GM23338 (cell line): ENCODE measurements around the gene PKIB. TPM values are rescaled to one million over a fixed set of nuclear protein-coding genes. Genes with fewer than 3 reads are reported as not detected.

Source experiments
- ATAC-seq: fragments of 200-7000 bp; cut with Tn5 transposase; 3 replicates; pipeline ENCODE4 v1.9.1; 2020
- DNase-seq: peaks from one replicate; pipeline ENCODE4 v3.0.0-alpha.2; 2015; ENCODE audit warnings: low spot score
- H2AFZ ChIP-seq: fragments of 200-600 bp; sonication (generic); 2 replicates; pipeline ENCODE4 v1.8.0; 2016; ENCODE audit warnings: antibody characterized with exemption, mild to moderate bottlenecking, moderate library complexity
- H3F3A ChIP-seq: fragments of 200-600 bp; sonication (generic); replicated peaks from 2 replicates; pipeline ENCODE4 v1.8.0; 2017; ENCODE audit warnings: antibody characterized with exemption, mixed run types, low read depth
- H3K27ac ChIP-seq: fragments of 200-600 bp; sonication (generic); 2 replicates; pipeline ENCODE4 v1.6.1; 2016; ENCODE audit warnings: low read depth
- H3K27me3 ChIP-seq: fragments of 200-600 bp; sonication (generic); 2 replicates; pipeline ENCODE4 v1.8.0; 2016; ENCODE audit warnings: mild to moderate bottlenecking, mixed run types, moderate library complexity; ENCODE audit not compliant: insufficient read depth
- H3K36me3 ChIP-seq: fragments of 200-600 bp; sonication (generic); 2 replicates; pipeline ENCODE4 v1.8.0; 2016; ENCODE audit warnings: mild to moderate bottlenecking; ENCODE audit not compliant: insufficient read depth
- H3K4me1 ChIP-seq: fragments of 200-600 bp; sonication (generic); 2 replicates; pipeline ENCODE4 v1.8.0; 2016; ENCODE audit warnings: mild to moderate bottlenecking, moderate library complexity; ENCODE audit not compliant: insufficient read depth
- H3K4me2 ChIP-seq: fragments of 200-600 bp; sonication (generic); 2 replicates; pipeline ENCODE4 v1.7.1; 2017; ENCODE audit warnings: mixed run types
- H3K4me3 ChIP-seq: fragments of 200-600 bp; sonication (generic); 2 replicates; pipeline ENCODE4 v1.6.1; 2016; ENCODE audit warnings: mixed run types
- H3K79me2 ChIP-seq: fragments of 200-600 bp; sonication (generic); replicated peaks from 2 replicates; pipeline ENCODE4 v1.8.0; 2017; ENCODE audit warnings: mild to moderate bottlenecking; ENCODE audit not compliant: insufficient read depth
- H3K9me2 ChIP-seq: fragments of 200-600 bp; sonication (generic); 2 replicates; pipeline ENCODE4 v1.8.0; 2017; ENCODE audit not compliant: insufficient read depth
- H4K20me1 ChIP-seq: fragments of 200-600 bp; sonication (generic); replicated peaks from 2 replicates; pipeline ENCODE4 v1.8.0; 2017; ENCODE audit warnings: mild to moderate bottlenecking; ENCODE audit not compliant: insufficient read depth
- H3K27ac Mint-ChIP-seq: 2 replicates; pipeline ENCODE4 v1.8.0; 2020; ENCODE audit warnings: inconsistent platforms, mild to moderate bottlenecking, moderate library complexity, mixed read lengths
- H3K27me3 Mint-ChIP-seq: 3 replicates; pipeline ENCODE4 v1.8.0; 2022; ENCODE audit warnings: low read depth, mild to moderate bottlenecking, moderate library complexity, mixed read lengths, inconsistent platforms; ENCODE audit not compliant: insufficient read depth, poor library complexity
- H3K36me3 Mint-ChIP-seq: 3 replicates; pipeline ENCODE4 v1.8.0; 2021; ENCODE audit warnings: low read depth, mild to moderate bottlenecking, inconsistent platforms, moderate library complexity, mixed read lengths
- H3K4me1 Mint-ChIP-seq: 3 replicates; pipeline ENCODE4 v1.8.0; 2020; ENCODE audit warnings: mild to moderate bottlenecking, inconsistent platforms, mixed read lengths
- H3K4me3 Mint-ChIP-seq: 3 replicates; pipeline ENCODE4 v1.8.0; 2021; ENCODE audit warnings: moderate library complexity, mild to moderate bottlenecking, inconsistent platforms, mixed read lengths
- H3K9me3 Mint-ChIP-seq: 3 replicates; pipeline ENCODE4 v1.8.0; 2020; ENCODE audit warnings: moderate library complexity, mild to moderate bottlenecking, inconsistent platforms, mixed read lengths
- CREB1 ChIP-seq: fragments of 250-450 bp; sonication (Bioruptor Pico); IDR thresholded peaks from 2 replicates; pipeline ENCODE4 v1.5.0; 2020; ENCODE audit warnings: low read depth, mild to moderate bottlenecking, moderate library complexity
- EZH2 ChIP-seq: fragments of 200-600 bp; sonication (generic); IDR thresholded peaks from one replicate; pipeline ENCODE4 v1.8.0; 2017; ENCODE audit warnings: antibody characterized with exemption, mild to moderate bottlenecking, low read depth; ENCODE audit not compliant: unreplicated experiment
- EZH2phosphoT487 ChIP-seq: fragments of 200-600 bp; sonication (generic); IDR thresholded peaks from one replicate; pipeline ENCODE4 v1.8.1; 2018; ENCODE audit warnings: antibody characterized with exemption; ENCODE audit not compliant: unreplicated experiment
- JUNB ChIP-seq: IDR thresholded peaks from one replicate; pipeline ENCODE4 v1.6.1; 2016; ENCODE audit warnings: antibody characterized with exemption; ENCODE audit not compliant: unreplicated experiment
- NANOG ChIP-seq: IDR thresholded peaks from 2 replicates; pipeline ENCODE4 v1.6.1; 2016; ENCODE audit warnings: antibody characterized with exemption, borderline replicate concordance
- POLR2AphosphoS5 ChIP-seq: IDR thresholded peaks from 2 replicates; pipeline ENCODE4 v1.6.1; 2016; ENCODE audit warnings: antibody characterized with exemption, low read depth
- STAT1 ChIP-seq: IDR thresholded peaks from one replicate; pipeline ENCODE4 v1.6.1; 2016; ENCODE audit warnings: antibody characterized with exemption; ENCODE audit not compliant: unreplicated experiment
- ZNF114 ChIP-seq: fragments of 250-450 bp; sonication (Bioruptor Pico); IDR thresholded peaks from 2 replicates; pipeline ENCODE4 v1.5.0; 2020; ENCODE audit warnings: mild to moderate bottlenecking, moderate library complexity
- ZNF331 ChIP-seq: fragments of 250-450 bp; sonication (Bioruptor Pico); IDR thresholded peaks from 2 replicates; pipeline ENCODE4 v1.5.0; 2020; ENCODE audit warnings: low read depth, mild to moderate bottlenecking, moderate library complexity
- polyA plus RNA-seq: library from polyadenylated mRNA; unstranded; fragments of >200 nt; fragmentation: Nextera tagmentation; extraction: Ambion mirVana; gene quantifications from 2 replicates; pipeline ENCODE4 v1.2.1, GENCODE V29; 2016
- total RNA-seq: library from RNA; depleted of rRNA; stranded (reverse); fragments of >200 nt; shearing (Covaris generic); gene quantifications from 2 replicates; pipeline ENCODE4 v1.2.3, GENCODE V29; 2014
- TF ChIP-seq, protein P1 (sequence below): IDR thresholded peaks from 2 replicates; pipeline ENCODE4 v1.6.1; 2016; ENCODE audit warnings: antibody characterized with exemption
- TF ChIP-seq, protein P2 (sequence below): fragments of 250-450 bp; sonication (Bioruptor Pico); IDR thresholded peaks from 2 replicates; pipeline ENCODE4 v1.5.0; 2020; ENCODE audit warnings: mild to moderate bottlenecking, moderate library complexity
- TF ChIP-seq, protein P3 (sequence below): IDR thresholded peaks from one replicate; pipeline ENCODE4 v1.6.1; 2018; ENCODE audit warnings: antibody characterized with exemption; ENCODE audit not compliant: unreplicated experiment
- TF ChIP-seq, protein P4 (sequence below), 2 experiments: fragments of 200-600 bp in 1 of 2; sonication (generic) in 1 of 2; conservative IDR thresholded peaks; 2 replicates each; pipeline versions ENCODE4 v1.5.1 to v1.6.1; 2016 to 2017; ENCODE audit warnings: antibody characterized with exemption in 2 of 2, low read depth in 2 of 2, mild to moderate bottlenecking in 2 of 2, moderate library complexity in 1 of 2

Gene PKIB
- total and polyA plus RNA-seq, 2 experiments from 2014 or later, result 125 to 170 TPM

DNA sequence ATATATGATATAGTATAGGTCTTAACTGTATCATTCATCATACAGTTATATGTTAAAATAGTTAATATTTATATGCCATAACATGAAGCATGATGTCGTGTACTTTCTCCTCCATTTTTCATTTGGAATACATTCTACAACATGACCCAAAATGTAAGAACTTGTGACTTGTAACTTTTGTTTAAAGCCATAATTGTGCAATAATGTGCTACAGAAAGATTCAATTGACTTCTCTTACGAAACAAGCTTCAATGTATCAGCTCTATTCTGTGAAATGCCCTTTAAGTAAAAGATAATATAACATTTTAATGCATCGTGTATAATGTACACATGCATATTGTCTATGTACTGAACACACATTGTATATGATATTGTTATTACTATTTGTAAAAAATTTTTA is 92.6 kb downstream of the PKIB start:
- H3K36me3 ChIP-seq, result no peaks in the 10 kb centered on the region
- ATAC-seq, result no peak
- Mint-ChIP-seq H3K9me3 (no peaks in the 10 kb centered on the region), H3K27me3 (no peaks in the 10 kb centered on the region), H3K4me3 (no peak overlapping the region), H3K27ac (no peak overlapping the region), H3K4me1 (no peaks in the 10 kb centered on the region; the same call in 2 of the 3 replicates), H3K36me3 (no peaks in the 10 kb centered on the region)
- H3K4me3 ChIP-seq, result no peak overlapping the region
- H3F3A ChIP-seq, result no peaks in the 10 kb centered on the region
- H3K4me2 ChIP-seq, result no peak overlapping the region
- H3K4me1 ChIP-seq, result peaks cover 8% of the 10 kb centered on the region; the same call in 1 of the 2 replicates
- H2AFZ ChIP-seq, result no peak overlapping the region
- H4K20me1 ChIP-seq, result peaks cover 2% of the 10 kb centered on the region; the same call in 1 of the 2 replicates
- H3K9me2 ChIP-seq, result no peaks in the 10 kb centered on the region; the same call in 1 of the 2 replicates
- no peaks in the 10 kb centered on the region for H3K27me3 ChIP-seq
- H3K79me2 ChIP-seq, result no peaks in the 10 kb centered on the region
- H3K27ac ChIP-seq, result no peak overlapping the region
- no peak for DNase-seq
- TF ChIP-seq POLR2AphosphoS5 (no peak), EZH2 (no peak), ZNF114 (no peak), CREB1 (CRISPR knock-in tag) (no peak), STAT1 (no peak), NANOG (no peak), EZH2phosphoT487 (no peak), ZNF331 (CRISPR knock-in tag) (no peak), JUNB (no peak)
- TF ChIP-seq, protein P1, sequence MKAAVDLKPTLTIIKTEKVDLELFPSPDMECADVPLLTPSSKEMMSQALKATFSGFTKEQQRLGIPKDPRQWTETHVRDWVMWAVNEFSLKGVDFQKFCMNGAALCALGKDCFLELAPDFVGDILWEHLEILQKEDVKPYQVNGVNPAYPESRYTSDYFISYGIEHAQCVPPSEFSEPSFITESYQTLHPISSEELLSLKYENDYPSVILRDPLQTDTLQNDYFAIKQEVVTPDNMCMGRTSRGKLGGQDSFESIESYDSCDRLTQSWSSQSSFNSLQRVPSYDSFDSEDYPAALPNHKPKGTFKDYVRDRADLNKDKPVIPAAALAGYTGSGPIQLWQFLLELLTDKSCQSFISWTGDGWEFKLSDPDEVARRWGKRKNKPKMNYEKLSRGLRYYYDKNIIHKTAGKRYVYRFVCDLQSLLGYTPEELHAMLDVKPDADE, result no peak
- TF ChIP-seq, protein P2, sequence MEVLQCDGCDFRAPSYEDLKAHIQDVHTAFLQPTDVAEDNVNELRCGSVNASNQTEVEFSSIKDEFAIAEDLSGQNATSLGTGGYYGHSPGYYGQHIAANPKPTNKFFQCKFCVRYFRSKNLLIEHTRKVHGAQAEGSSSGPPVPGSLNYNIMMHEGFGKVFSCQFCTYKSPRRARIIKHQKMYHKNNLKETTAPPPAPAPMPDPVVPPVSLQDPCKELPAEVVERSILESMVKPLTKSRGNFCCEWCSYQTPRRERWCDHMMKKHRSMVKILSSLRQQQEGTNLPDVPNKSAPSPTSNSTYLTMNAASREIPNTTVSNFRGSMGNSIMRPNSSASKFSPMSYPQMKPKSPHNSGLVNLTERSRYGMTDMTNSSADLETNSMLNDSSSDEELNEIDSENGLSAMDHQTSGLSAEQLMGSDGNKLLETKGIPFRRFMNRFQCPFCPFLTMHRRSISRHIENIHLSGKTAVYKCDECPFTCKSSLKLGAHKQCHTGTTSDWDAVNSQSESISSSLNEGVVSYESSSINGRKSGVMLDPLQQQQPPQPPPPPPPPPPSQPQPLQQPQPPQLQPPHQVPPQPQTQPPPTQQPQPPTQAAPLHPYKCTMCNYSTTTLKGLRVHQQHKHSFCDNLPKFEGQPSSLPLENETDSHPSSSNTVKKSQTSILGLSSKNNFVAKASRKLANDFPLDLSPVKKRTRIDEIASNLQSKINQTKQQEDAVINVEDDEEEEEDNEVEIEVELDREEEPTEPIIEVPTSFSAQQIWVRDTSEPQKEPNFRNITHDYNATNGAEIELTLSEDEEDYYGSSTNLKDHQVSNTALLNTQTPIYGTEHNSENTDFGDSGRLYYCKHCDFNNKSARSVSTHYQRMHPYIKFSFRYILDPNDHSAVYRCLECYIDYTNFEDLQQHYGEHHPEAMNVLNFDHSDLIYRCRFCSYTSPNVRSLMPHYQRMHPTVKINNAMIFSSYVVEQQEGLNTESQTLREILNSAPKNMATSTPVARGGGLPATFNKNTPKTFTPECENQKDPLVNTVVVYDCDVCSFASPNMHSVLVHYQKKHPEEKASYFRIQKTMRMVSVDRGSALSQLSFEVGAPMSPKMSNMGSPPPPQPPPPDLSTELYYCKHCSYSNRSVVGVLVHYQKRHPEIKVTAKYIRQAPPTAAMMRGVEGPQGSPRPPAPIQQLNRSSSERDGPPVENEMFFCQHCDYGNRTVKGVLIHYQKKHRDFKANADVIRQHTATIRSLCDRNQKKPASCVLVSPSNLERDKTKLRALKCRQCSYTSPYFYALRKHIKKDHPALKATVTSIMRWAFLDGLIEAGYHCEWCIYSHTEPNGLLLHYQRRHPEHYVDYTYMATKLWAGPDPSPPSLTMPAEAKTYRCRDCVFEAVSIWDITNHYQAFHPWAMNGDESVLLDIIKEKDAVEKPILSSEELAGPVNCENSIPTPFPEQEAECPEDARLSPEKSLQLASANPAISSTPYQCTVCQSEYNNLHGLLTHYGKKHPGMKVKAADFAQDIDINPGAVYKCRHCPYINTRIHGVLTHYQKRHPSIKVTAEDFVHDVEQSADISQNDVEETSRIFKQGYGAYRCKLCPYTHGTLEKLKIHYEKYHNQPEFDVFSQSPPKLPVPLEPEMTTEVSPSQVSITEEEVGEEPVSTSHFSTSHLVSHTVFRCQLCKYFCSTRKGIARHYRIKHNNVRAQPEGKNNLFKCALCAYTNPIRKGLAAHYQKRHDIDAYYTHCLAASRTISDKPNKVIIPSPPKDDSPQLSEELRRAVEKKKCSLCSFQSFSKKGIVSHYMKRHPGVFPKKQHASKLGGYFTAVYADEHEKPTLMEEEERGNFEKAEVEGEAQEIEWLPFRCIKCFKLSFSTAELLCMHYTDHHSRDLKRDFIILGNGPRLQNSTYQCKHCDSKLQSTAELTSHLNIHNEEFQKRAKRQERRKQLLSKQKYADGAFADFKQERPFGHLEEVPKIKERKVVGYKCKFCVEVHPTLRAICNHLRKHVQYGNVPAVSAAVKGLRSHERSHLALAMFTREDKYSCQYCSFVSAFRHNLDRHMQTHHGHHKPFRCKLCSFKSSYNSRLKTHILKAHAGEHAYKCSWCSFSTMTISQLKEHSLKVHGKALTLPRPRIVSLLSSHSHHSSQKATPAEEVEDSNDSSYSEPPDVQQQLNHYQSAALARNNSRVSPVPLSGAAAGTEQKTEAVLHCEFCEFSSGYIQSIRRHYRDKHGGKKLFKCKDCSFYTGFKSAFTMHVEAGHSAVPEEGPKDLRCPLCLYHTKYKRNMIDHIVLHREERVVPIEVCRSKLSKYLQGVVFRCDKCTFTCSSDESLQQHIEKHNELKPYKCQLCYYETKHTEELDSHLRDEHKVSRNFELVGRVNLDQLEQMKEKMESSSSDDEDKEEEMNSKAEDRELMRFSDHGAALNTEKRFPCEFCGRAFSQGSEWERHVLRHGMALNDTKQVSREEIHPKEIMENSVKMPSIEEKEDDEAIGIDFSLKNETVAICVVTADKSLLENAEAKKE (CRISPR knock-in tag), result no peak
- TF ChIP-seq, protein P3, sequence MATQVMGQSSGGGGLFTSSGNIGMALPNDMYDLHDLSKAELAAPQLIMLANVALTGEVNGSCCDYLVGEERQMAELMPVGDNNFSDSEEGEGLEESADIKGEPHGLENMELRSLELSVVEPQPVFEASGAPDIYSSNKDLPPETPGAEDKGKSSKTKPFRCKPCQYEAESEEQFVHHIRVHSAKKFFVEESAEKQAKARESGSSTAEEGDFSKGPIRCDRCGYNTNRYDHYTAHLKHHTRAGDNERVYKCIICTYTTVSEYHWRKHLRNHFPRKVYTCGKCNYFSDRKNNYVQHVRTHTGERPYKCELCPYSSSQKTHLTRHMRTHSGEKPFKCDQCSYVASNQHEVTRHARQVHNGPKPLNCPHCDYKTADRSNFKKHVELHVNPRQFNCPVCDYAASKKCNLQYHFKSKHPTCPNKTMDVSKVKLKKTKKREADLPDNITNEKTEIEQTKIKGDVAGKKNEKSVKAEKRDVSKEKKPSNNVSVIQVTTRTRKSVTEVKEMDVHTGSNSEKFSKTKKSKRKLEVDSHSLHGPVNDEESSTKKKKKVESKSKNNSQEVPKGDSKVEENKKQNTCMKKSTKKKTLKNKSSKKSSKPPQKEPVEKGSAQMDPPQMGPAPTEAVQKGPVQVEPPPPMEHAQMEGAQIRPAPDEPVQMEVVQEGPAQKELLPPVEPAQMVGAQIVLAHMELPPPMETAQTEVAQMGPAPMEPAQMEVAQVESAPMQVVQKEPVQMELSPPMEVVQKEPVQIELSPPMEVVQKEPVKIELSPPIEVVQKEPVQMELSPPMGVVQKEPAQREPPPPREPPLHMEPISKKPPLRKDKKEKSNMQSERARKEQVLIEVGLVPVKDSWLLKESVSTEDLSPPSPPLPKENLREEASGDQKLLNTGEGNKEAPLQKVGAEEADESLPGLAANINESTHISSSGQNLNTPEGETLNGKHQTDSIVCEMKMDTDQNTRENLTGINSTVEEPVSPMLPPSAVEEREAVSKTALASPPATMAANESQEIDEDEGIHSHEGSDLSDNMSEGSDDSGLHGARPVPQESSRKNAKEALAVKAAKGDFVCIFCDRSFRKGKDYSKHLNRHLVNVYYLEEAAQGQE, result no peak
- TF ChIP-seq, protein P4, sequence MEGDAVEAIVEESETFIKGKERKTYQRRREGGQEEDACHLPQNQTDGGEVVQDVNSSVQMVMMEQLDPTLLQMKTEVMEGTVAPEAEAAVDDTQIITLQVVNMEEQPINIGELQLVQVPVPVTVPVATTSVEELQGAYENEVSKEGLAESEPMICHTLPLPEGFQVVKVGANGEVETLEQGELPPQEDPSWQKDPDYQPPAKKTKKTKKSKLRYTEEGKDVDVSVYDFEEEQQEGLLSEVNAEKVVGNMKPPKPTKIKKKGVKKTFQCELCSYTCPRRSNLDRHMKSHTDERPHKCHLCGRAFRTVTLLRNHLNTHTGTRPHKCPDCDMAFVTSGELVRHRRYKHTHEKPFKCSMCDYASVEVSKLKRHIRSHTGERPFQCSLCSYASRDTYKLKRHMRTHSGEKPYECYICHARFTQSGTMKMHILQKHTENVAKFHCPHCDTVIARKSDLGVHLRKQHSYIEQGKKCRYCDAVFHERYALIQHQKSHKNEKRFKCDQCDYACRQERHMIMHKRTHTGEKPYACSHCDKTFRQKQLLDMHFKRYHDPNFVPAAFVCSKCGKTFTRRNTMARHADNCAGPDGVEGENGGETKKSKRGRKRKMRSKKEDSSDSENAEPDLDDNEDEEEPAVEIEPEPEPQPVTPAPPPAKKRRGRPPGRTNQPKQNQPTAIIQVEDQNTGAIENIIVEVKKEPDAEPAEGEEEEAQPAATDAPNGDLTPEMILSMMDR (conservative IDR thresholded peaks at IDR 0.05; ENCODE audit: low read depth in 2 of 2), result no peak
